H4 (cell line): ENCODE results near the gene PRSS22. TPM values are rescaled to one million over a fixed set of nuclear protein-coding genes. Genes with fewer than 3 reads are reported as not detected.

ENCODE experiments used
- DNase-seq: peaks from one replicate; pipeline ENCODE4 v3.0.0-alpha.2; 2015; ENCODE audit warnings: low spot score
- total RNA-seq: library from RNA; depleted of rRNA; stranded (reverse); fragments of >200 nt; shearing (Covaris generic); gene quantifications from 2 replicates; pipeline ENCODE4 v1.2.3, GENCODE V29; 2014

Gene PRSS22
- total RNA-seq, 1 experiment from 2014 or later: not detected

DNA sequence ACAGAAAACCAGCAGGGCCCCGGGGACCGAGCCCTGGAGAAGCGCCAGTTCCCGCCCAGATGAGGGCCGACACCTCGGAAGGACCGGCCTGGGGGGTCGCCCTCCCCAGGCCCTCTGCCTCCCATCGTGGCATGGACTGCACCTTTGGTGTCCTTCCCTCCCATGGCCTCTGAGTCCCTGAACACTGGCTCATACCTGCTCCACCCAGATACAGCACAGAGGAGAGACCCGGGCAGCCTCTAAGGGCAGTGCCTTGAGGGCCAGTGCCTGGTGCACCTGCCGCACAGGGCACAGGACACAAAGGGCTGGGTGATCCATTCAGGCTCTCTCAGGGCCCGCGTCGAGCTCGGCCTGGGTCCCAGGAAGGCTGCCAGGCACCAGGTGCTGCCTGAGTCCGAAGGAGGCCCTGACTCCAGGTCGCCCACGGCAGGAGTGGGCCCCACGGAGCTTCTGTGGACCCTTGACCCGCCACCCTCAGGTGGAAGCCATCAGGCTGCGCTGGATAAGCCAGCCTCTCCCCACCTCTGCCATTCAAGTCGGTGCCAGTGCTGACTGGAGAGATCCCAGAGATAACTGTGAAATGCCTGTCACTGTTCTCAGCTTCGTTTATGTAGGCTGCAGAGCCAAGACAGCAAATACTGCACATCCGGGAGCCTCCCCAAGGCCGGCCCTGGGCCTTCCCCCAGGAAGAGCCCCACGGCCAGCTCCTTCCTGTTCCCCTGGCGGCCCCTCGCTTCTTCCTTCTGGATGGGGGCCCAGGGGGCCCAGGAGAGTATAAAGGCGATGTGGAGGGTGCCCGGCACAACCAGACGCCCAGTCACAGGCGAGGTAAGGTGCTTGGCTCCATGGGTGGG is 28.2 kb downstream of the PRSS22 start, which contains the start of gene ZG16B:
Gene ZG16B, plus strand, starts transcription at position 803 of the 854 bp plus-strand sequence. CDS start 139 bp downstream, outside the sequence.
- DNase-seq: no peak

- no peak for DNase-seq
Measured at GRCh38 chr16:2828876-2829430, 29.0 kb downstream of the PRSS22 start.

- DNase-seq: no peak
Measured at GRCh38 chr16:2828521-2828840, 29.5 kb downstream of the PRSS22 start.

DNA sequence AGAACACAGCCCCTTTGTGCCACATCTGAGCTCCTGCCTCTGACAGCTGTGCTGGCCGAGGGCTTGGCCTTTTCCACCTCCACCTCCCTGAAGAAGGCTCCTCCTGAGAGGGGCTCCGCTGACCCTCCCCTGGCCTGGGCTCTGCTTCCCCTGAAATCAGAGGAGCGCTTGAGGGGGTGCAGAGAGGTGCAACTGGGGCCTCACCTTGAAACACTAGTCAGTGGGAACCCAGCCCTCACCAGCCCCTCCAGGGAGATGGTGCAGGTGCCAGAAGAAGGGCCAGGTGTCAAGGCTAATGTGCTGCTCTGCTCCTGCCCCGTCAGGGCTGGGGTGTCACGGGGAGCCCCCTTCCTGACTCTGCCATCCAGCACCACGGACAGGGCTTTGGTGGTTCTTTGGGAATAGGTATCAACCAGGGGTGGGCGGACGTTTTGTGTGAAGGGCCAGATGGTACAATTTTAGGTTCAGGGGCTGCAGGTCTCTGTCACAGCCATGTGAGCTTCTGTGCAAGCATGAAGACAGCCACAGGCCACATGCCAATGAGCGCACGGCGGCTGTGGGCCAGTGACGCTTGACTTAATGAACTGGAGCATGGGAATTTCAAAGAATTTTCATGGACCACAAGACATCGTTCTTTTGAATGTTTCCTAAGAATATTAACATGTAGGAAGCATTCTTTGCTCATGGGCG is 30.0 kb downstream of the PRSS22 start:
- no peak for DNase-seq

DNA sequence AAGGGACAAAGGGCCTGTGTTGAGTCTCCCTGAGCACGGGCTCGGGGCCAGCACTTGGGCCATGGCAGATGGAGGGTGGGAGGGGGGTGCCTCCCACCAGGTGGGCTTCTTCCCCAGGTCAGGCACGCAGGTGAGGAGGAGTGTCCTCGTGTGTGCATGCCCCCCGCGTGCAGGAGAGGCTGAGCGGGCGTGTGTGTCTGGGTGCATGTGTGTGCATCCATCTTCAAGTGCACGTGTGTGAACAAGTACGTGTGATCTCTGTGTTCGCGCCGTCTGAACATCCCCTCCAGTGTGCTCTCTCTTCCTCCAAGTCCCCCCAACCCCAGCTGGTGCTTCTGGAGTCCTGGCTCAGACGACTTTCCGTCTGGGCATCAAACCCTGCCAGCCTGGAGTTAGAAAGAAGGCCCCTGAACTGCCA is 30.6 kb downstream of the PRSS22 start:
- DNase-seq: no peak

GRCh38 chr16:2826591-2827373 is 31.2 kb downstream of the PRSS22 start:
- no peak for DNase-seq

GRCh38 chr16:2825906-2826305 is 32.1 kb downstream of the PRSS22 start:
- DNase-seq: no peak

DNA sequence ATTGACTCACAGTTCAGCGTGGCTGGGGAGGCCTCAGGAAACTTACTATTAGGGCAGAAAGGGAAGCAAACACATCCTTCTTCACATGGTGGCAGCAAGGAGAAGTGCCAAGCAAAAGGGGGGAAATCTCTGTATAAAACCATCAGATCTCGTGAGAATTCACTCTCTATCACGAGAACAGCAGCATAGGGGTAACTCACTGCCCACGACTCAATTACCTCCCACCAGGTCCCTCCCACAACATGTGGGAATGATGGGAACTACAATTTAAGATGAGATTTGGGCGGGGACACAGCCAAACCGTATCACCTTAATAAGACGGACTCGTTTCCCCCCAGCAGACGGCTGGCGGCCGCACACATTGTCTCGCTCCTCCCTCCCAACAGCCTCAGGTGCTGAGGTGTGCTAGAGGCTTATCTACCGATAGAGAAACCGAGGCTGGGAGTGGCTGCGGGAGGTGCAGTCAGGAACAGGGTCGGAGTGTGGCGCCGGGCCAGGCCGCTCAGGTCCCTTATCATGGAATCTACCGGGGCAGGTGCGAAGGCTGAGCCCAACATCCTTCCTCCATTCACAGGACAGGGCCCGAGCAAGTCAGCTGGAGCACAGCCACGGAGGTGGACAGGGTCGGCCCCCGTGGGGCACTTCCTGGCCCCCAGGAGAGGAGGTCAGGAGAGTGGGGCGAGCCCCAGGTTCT is 32.8 kb downstream of the PRSS22 start:
- DNase-seq: no peak

DNA sequence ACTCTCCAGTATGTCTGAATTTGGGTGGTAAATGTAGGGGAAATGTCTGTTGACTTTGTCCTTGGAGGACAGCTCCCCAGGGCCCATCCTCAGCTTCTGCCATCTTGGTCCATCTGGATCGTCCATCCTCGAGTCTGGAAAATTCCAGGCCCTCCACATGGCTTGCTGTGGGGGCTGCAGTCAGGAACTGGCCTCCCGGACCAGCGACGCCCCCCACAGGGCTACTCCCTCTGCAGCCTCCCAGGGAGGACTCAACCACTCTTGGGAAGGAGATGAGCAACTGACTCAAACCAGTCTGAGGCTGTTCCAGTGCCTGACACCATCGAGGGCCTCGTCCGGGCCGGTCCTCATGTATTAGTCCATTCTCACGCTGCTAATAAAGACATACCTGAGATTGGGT is 33.3 kb downstream of the PRSS22 start:
- DNase-seq: no peak

GRCh38 chr16:2822496-2822895 is 35.5 kb downstream of the PRSS22 start:
- no peak for DNase-seq

- DNase-seq: no peak
Measured at GRCh38 chr16:2822158-2822495, 35.8 kb downstream of the PRSS22 start.

DNA sequence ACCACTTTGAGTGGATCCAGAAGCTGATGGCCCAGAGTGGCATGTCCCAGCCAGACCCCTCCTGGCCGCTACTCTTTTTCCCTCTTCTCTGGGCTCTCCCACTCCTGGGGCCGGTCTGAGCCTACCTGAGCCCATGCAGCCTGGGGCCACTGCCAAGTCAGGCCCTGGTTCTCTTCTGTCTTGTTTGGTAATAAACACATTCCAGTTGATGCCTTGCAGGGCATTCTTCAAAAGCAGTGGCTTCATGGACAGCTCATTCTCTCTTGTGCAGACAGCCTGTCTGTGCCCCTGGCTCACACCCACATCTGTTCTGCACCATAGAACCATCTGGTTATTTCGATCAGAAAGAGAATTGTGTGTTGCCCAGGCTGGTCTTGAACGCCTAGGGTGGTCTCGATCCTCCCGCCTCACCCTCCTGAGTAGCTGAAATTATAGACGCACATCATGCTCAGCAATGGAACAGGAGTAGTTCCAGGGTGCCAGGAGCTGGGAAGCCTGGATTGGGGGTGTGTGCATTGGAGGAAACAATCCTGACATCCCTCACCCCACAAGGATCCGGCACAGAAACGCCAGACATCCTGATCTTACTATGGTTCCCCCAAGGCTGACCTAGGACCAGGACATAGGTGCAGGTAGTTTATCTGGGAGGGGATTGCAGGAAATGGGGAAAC is 36.3 kb downstream of the PRSS22 start:
- DNase-seq: no peak

- no peak for DNase-seq
Measured at GRCh38 chr16:2820836-2821486, 37.0 kb downstream of the PRSS22 start.

DNA sequence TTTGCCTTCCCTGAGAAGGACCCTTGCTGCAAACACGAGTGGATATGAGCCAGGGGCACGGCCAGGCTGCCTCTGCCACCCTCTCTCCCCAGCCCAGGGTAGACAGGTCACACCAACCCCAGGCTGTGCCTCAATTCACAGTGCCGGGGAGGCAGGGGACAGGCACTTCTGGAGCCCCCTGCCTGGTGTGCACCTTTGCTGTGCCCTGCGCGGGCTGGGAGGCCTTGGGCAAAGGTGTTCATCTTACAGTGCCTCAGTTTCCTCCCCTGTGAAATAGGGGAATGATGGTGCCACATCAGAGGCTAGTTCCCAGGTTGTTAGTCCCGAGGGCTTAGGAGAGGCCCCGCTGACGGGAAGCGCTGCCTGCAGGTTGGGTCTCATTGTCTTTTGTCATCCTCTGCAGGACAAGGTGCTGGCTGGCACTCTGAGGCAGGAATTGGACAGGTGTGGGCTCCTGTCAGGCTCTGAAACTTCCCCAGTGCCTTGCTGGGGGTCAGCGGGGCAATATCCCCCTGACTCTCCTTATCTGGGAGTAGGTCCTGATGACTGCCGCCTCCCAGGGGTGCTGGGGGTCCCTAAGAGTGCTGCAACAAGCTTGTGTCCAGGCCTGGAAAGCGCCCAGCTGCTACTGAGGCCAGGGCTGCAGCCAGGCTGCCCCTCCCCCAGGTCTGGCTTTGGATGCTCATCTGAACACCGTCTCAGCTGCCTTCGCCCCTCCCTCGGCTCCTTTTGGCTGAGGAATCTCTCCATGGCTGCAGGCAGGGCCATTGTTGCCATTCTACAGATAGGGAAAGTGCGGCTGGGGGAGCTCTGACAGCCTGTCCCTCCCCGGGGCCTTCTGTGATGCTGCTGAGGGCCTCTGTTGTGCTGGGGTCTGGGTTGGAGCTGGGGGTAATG is 37.8 kb downstream of the PRSS22 start:
- DNase-seq: no peak

DNA sequence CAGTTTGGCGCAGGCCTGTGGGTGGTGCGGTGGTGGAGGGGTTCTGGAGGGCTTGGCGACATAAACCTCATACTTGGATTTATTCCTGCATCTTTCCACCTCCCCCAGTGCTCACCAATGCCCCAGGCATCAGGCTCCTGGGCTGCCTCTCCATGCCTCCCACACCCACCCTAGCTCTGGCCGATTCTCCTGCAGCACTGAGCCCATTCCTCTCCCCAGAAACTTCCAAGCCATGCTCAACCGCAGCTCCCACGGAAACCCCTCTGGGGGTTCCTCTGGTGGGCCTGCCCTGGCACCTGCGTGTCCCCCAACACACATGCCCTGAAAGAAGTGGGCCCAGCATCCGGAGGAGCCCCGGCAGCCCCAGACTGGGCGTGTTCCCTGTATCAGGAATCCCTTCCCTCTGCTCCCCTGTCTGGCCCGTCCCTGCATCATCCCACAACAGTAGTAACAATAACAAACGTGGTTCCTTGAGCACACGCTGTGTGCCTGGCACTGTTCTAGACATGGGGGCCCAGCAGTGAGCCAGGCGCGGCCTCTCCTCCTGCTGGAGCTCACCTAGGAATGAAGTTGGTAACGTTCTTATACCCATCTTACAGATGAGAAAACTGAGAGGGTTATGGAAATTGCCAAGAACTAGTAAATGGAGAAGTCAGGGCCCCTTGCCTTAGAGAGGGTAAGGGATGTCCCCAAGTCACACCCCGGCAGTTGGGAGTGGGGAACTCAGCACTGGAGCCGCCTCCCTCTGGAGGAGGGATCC is 38.6 kb downstream of the PRSS22 start:
- DNase-seq: no peak

DNA sequence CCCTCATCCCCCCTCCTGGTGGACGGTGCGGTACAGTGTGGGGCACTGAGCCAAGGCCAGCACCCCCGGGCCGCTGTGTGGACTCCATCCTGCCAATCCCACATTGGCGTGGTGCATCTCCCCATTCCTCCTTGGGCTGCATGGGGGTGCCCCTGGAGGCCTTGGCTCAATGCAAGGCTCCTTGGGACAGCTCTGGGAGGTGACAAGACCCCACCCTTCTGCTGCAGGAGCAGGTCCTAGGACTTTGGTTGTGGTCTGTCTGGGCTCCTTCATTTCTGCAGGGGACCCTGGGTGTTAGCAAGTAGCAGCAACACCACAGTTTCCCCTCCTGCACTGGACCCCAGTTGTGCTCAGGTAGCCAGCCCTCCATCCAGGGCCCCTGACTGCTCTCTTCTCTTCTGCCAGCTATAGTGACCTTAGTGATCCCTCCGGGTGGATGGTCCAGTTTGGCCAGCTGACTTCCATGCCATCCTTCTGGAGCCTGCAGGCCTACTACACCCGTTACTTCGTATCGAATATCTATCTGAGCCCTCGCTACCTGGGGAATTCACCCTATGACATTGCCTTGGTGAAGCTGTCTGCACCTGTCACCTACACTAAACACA is 39.6 kb downstream of the PRSS22 start:
- no peak for DNase-seq

DNA sequence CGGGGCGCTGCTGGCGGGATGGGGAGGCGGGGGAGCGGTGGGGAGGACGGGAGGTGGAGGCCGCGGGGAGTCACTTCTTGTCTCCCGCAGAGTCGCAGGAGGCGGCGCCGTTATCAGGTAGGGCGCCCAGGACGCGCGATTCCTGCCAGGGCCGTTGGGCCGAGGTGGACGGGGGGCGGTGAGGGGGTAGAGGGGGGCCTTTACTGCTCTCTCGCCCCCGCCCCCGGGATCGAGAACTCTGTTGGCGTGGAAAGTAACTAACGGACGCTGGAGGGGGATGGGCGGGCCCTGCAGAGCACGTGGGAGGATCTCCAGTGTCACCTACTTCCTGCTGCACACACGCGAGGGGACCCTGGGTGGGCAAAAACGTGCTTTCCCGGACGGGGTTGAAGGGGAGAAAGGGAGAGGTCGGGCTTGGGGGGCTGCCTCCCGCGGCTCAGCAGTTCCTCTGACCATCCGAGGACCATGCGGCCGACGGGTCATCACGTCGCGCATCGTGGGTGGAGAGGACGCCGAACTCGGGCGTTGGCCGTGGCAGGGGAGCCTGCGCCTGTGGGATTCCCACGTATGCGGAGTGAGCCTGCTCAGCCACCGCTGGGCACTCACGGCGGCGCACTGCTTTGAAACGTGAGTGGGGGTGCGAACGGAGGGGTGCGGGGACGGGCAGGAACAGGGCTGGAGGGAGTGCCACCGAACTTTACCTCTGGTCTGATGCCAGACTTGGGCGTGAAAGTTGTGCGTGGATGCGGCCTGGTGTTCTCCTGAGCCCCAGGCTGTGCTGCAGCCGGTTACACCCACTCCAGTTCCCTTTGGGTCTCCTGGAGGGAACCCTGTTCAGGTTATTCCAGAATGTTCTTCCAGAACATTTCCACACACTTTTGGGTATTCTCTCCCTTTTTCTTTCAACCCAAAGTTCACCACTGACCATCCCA is 40.4 kb downstream of the PRSS22 start:
- DNase-seq: no peak
